ENCODE data around the gene PTPN11.
"Not testable (repeated sequence)": the region's sequence is repeated elsewhere in the genome, so short reads cannot be mapped to it uniquely, and the experiment has no call there.

The PTPN11 gene

GRCh38 chr12:112409064-112409905 is 9.5 kb upstream of the PTPN11 start, which contains the start of gene RPL6:
Gene RPL6 (minus strand): TSS chr12:112409605. CDS start chr12:112408656, 949 bp downstream.
- peak; percentile 76 for DNase-seq (ENCODE audit: low read depth)

GRCh38 chr12:112409906-112410244 is 8.9 kb upstream of the PTPN11 start:
- no peak for DNase-seq (ENCODE audit: low read depth)

GRCh38 chr12:112413855-112414625 is 4.7 kb upstream of the PTPN11 start:
- DNase-seq (ENCODE audit: low read depth) = no peak

GRCh38 chr12:112415457-112415856 is 3.3 kb upstream of the PTPN11 start:
- DNase-seq (ENCODE audit: low read depth) = not testable (repeated sequence)

- DNase-seq (ENCODE audit: low read depth) = no peak
Measured at GRCh38 chr12:112418273-112418607, 507 bp upstream of the PTPN11 start.

GRCh38 chr12:112419297-112420133 is 768 bp downstream of the PTPN11 start:
- DNase-seq (ENCODE audit: low read depth) = no peak

- no peak for DNase-seq (ENCODE audit: low read depth)
Measured at GRCh38 chr12:112420740-112421139, 2.0 kb downstream of the PTPN11 start.

- DNase-seq (ENCODE audit: low read depth) = no peak
Measured at GRCh38 chr12:112421363-112421762, 2.6 kb downstream of the PTPN11 start.

GRCh38 chr12:112422531-112422930 is 3.8 kb downstream of the PTPN11 start:
- DNase-seq (ENCODE audit: low read depth) = no peak

- DNase-seq (ENCODE audit: low read depth) = no peak
Measured at GRCh38 chr12:112424126-112424525, 5.4 kb downstream of the PTPN11 start.

GRCh38 chr12:112425582-112426382 is 7.0 kb downstream of the PTPN11 start:
- DNase-seq (ENCODE audit: low read depth) = no peak

- DNase-seq (ENCODE audit: low read depth) = no peak
Measured at GRCh38 chr12:112427760-112428159, 9.0 kb downstream of the PTPN11 start.

- DNase-seq (ENCODE audit: low read depth) = no peak
Measured at GRCh38 chr12:112430929-112431328, 12.2 kb downstream of the PTPN11 start.

GRCh38 chr12:112431965-112432364 is 13.2 kb downstream of the PTPN11 start:
- DNase-seq (ENCODE audit: low read depth) = no peak

- DNase-seq (ENCODE audit: low read depth) = no peak
Measured at GRCh38 chr12:112433551-112433950, 14.8 kb downstream of the PTPN11 start.

GRCh38 chr12:112438645-112439044 is 19.9 kb downstream of the PTPN11 start:
- not testable (repeated sequence) for DNase-seq (ENCODE audit: low read depth)

- no peak for DNase-seq (ENCODE audit: low read depth)
Measured at GRCh38 chr12:112439769-112440168, 21.0 kb downstream of the PTPN11 start.

- DNase-seq (ENCODE audit: low read depth) = not testable (repeated sequence)
Measured at GRCh38 chr12:112440653-112441052, 21.9 kb downstream of the PTPN11 start.

- DNase-seq (ENCODE audit: low read depth) = no peak
Measured at GRCh38 chr12:112443916-112444315, 25.2 kb downstream of the PTPN11 start.

- DNase-seq (ENCODE audit: low read depth) = no peak
Measured at GRCh38 chr12:112446008-112446725, 27.4 kb downstream of the PTPN11 start.

- no peak for DNase-seq (ENCODE audit: low read depth)
Measured at GRCh38 chr12:112447106-112447505, 28.4 kb downstream of the PTPN11 start.
